Mucosa of descending colon (tissue), 3 donors: Measurements from ENCODE around the gene NUDT3. TPM values are rescaled to one million over a fixed set of nuclear protein-coding genes. Genes with fewer than 3 reads are reported as not detected.
A peak's percentile ranks its signal among the peaks of the same experiment; 100 is the strongest.
"Not testable (repeated sequence)": the region's sequence is repeated elsewhere in the genome, so short reads cannot be mapped to it uniquely, and the experiment has no call there.

Source experiments
- ATAC-seq: fragments of 200-7000 bp; cut with Tn5 transposase; one replicate; pipeline ENCODE4 v1.9.1; 2020; ENCODE audit warnings: mild to moderate bottlenecking, moderate library complexity
- DNase-seq, 3 donors: peaks; one replicate each; pipeline ENCODE4 v3.0.0-alpha.2; 2020
- H3K36me3 ChIP-seq: fragments of 200-600 bp; one replicate; pipeline ENCODE4 v1.8.0; 2021; ENCODE audit warnings: low read depth, mild to moderate bottlenecking
- H3K4me1 ChIP-seq: fragments of 200-600 bp; one replicate; pipeline ENCODE4 v1.8.0; 2021; ENCODE audit warnings: low read depth, mild to moderate bottlenecking
- H3K4me3 ChIP-seq: fragments of 200-600 bp; one replicate; pipeline ENCODE4 v1.8.0; 2021; ENCODE audit warnings: mild to moderate bottlenecking
- H3K9me3 ChIP-seq: fragments of 200-600 bp; one replicate; pipeline ENCODE4 v1.8.0; 2021; ENCODE audit warnings: mild to moderate bottlenecking
- intact Hi-C, 2 donors: fragments of 100-400 bp; cut with DNase I in 1 of 2; cut with micrococcal nuclease in 1 of 2; formaldehyde crosslinking; loops; one replicate each; pipeline versions ENCODE4 v1.11.0 to v1.11.1; 2022; cut with DNase I, micrococcal nuclease
- total RNA-seq, 3 donors: library from RNA; stranded (reverse); fragmentation: NEBNext Ultra II Directional in 2 of 3; extraction: Animal tissue kit (Norgen Biotek cat#: 25700) in 2 of 3; gene quantifications; one replicate each; pipeline versions ENCODE4 v1.2.1 to v1.2.4, GENCODE V29; 2021 to 2023
- TF ChIP-seq, protein P1 (sequence below): fragments of 200-600 bp; IDR thresholded peaks from one replicate; pipeline ENCODE4 v1.8.0; 2022; ENCODE audit warnings: antibody characterized with exemption, mild to moderate bottlenecking
- donor health status: DM: no; HTN: no; CAD: no; lungs with moderate emphysema.
- donor health status: DM: no; HTN: no; CAD: no.
- donor health status: DM: no; HTN: yes; CAD: no.

NUDT3 gene
- total RNA-seq, 3 donors from 2014 or later: 19.1 to 48.7 (median 26.7) TPM

DNA sequence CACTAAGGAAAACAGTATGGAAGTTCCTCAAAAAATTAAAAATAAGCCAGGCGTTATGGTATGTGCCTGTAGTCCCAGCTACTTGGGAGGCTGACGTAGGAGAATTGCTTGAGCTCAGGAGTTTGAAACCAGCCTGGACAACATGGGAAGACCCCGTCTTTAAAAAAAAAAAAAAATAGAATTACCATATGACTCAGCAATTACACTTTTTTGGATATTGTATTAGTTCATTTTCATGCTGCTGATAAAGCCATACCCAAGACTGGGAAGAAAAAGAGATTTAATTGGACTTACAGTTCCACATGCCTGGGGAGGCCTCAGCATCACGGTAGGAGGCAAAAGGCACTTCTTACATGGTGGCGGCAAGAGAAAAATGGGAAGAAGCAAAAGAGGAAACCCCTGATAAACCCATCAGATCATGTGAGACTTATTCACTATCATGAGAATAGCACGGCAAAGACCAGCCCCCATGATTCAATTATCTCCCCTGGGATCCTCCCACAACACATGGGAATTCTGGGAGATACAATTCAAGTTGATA, 132.9 kb downstream of the NUDT3 start:
- Histone ChIP-seq H3K4me1 (no peaks in the 10 kb centered on the region), H3K9me3 (no peaks in the 10 kb centered on the region), H3K4me3 (no peak overlapping the region), H3K36me3 (no peaks in the 10 kb centered on the region)
- ATAC-seq (no peak), DNase-seq (no peak)
- TF ChIP-seq, protein P1, sequence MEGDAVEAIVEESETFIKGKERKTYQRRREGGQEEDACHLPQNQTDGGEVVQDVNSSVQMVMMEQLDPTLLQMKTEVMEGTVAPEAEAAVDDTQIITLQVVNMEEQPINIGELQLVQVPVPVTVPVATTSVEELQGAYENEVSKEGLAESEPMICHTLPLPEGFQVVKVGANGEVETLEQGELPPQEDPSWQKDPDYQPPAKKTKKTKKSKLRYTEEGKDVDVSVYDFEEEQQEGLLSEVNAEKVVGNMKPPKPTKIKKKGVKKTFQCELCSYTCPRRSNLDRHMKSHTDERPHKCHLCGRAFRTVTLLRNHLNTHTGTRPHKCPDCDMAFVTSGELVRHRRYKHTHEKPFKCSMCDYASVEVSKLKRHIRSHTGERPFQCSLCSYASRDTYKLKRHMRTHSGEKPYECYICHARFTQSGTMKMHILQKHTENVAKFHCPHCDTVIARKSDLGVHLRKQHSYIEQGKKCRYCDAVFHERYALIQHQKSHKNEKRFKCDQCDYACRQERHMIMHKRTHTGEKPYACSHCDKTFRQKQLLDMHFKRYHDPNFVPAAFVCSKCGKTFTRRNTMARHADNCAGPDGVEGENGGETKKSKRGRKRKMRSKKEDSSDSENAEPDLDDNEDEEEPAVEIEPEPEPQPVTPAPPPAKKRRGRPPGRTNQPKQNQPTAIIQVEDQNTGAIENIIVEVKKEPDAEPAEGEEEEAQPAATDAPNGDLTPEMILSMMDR: no peak
- intact Hi-C loops: no loop called here

DNA sequence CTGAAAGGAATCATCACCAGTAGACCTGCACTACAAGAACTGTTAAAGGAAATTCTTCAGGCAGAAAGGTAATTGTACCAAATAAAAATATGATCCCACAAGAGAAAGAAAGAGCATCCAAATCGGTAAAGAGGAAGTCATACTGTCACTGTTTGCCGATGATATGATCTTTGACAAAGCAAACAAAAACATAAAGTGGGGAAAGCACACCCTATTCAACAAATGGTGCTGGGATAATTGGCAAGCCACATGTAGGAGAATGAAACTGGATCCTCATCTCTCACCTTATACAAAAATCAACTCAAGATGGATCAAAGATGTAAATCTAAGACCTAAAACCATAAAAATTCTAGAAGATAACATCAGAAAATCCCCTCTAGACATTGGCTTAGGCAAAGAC, 140.1 kb downstream of the NUDT3 start:
- ATAC-seq, H3K36me3 ChIP-seq, intact Hi-C loops, H3K9me3 ChIP-seq, DNase-seq, H3K4me3 ChIP-seq, H3K4me1 ChIP-seq: not testable (repeated sequence)

DNA sequence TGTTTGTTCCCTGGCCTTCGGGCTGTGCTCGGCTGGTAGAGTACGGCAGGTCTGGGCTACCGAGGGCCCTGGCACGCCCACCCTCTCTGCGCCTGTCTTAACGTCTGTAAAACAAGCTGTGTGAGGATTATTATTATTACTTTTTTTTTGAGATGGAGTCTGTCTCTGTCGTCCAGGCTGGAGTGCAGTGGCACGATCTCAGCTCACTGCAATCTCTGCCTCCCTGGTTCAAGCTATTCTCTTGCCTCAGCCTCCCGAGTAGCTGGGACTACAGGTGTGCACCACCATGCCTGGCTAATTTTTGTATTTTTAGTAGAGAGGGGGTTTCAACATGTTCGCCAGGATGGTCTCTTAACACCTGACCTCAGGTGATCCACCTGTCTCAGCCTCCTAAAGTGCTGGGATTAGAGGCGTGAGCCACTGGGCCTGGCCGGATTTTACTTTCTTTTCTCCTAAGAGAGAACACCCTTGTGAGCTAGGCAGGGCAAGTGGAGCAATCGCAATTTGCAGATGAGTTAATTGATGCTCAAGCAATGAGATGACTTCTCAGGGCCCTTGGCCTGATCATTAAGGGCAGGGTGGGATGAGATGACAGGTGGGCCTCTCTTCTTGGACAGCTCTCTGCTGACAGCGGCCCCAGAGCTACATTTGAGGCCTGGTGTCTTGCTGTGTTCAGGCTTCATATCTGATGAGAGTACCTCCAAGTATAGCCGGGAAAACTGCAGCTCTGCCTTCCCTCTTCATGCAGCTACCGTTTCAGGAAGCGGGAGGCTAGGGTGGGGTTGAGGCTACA, 142.8 kb downstream of the NUDT3 start:
- Histone ChIP-seq H3K4me3 (peak overlapping the region; percentile 35), H3K36me3 (no peaks in the 10 kb centered on the region), H3K4me1 (peaks cover 7% of the 10 kb centered on the region), H3K9me3 (no peaks in the 10 kb centered on the region)
- peak; percentile 42 for ATAC-seq
- TF ChIP-seq, protein P1: no peak
- intact Hi-C loops: loop anchor here (10.0 kb wide), 1 partner anchor 165 kb away; no protein-coding TSS in a partner anchor
- DNase-seq: no peak

GRCh38 chr6:34248727-34249468, 143.6 kb downstream of the NUDT3 start, which contains the start of gene SMIM29:
SMIM29 (minus strand) TSS chr6:34249006; CDS start chr6:34247791, 1,215 bp downstream.
- intact Hi-C loops: loop anchor here (10.0 kb wide), 1 partner anchor 166 kb away; no protein-coding TSS in a partner anchor
- DNase-seq (peak; percentile 97 to 99 (median 98)), ATAC-seq (peak; percentile 95)
- Histone ChIP-seq H3K9me3 (no peaks in the 10 kb centered on the region), H3K4me1 (peaks cover 12% of the 10 kb centered on the region), H3K4me3 (peak within 1 kb of the TSS; percentile 35), H3K36me3 (no peaks in the 10 kb centered on the region)
- TF ChIP-seq, protein P1: peak; percentile 94

- Histone ChIP-seq H3K9me3 (no peaks in the 10 kb centered on the region), H3K36me3 (no peaks in the 10 kb centered on the region), H3K4me3 (peak overlapping the region; percentile 35), H3K4me1 (peaks cover 12% of the 10 kb centered on the region)
- ATAC-seq (peak; percentile 60), DNase-seq (peak; percentile 70 to 88 (median 77))
- intact Hi-C loops: loop anchor here (10.0 kb wide), 1 partner anchor 167 kb away; no protein-coding TSS in a partner anchor
- TF ChIP-seq, protein P1: no peak
These were observed 144.2 kb downstream of the NUDT3 start for GRCh38 chr6:34248198-34248726.
